ENCODE data around the gene APOBEC4. TPM values are rescaled to one million over a fixed set of nuclear protein-coding genes. Genes with fewer than 3 reads are reported as not detected.
A peak's percentile ranks its signal among the peaks of the same experiment; 100 is the strongest.

APOBEC4 gene
- total RNA-seq, 1 donor from 2014 or later = not detected

- no peak overlapping the region for H3K27ac Mint-ChIP-seq (ENCODE audit: unreplicated experiment)
- no peaks in the 10 kb centered on the region for H3K9me3 Mint-ChIP-seq
- DNase-seq (ENCODE audit: low read depth, low spot score) = no peak
- TF ChIP-seq, protein P1, sequence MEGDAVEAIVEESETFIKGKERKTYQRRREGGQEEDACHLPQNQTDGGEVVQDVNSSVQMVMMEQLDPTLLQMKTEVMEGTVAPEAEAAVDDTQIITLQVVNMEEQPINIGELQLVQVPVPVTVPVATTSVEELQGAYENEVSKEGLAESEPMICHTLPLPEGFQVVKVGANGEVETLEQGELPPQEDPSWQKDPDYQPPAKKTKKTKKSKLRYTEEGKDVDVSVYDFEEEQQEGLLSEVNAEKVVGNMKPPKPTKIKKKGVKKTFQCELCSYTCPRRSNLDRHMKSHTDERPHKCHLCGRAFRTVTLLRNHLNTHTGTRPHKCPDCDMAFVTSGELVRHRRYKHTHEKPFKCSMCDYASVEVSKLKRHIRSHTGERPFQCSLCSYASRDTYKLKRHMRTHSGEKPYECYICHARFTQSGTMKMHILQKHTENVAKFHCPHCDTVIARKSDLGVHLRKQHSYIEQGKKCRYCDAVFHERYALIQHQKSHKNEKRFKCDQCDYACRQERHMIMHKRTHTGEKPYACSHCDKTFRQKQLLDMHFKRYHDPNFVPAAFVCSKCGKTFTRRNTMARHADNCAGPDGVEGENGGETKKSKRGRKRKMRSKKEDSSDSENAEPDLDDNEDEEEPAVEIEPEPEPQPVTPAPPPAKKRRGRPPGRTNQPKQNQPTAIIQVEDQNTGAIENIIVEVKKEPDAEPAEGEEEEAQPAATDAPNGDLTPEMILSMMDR (conservative IDR thresholded peaks at IDR 0.05) = no peak
- H3K4me3 Mint-ChIP-seq = no peak overlapping the region
- no peaks in the 10 kb centered on the region for H3K36me3 Mint-ChIP-seq (ENCODE audit: low read depth)
- peaks cover 28% of the 10 kb centered on the region for H3K4me1 Mint-ChIP-seq
- H3K27me3 Mint-ChIP-seq (ENCODE audit: low read depth) = peaks cover 11% of the 10 kb centered on the region
Measured at GRCh38 chr1:183638649-183639387, 14.3 kb downstream of the APOBEC4 start.

DNA sequence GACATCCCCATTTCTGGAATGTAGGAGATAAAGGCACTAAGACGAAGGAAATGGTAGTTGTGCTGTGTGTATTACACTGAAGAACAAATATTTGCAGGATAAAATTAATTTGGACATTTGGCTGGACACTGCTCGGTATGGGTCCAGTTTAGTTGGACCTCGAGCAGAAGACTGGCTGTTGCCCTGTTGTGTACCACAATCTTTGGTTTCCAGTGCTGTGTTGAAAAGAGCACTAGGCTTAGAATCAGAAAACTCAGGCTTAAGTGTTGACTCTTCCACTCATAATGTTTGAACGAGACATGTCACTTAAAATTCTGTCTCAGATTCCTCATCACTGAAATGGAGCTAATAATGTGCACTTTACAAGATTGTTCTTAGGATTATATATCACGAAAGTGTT, 16.3 kb downstream of the APOBEC4 start:
- H3K4me1 Mint-ChIP-seq = peaks cover 41% of the 10 kb centered on the region
- no peaks in the 10 kb centered on the region for H3K9me3 Mint-ChIP-seq
- no peak for DNase-seq (ENCODE audit: low read depth, low spot score)

DNA sequence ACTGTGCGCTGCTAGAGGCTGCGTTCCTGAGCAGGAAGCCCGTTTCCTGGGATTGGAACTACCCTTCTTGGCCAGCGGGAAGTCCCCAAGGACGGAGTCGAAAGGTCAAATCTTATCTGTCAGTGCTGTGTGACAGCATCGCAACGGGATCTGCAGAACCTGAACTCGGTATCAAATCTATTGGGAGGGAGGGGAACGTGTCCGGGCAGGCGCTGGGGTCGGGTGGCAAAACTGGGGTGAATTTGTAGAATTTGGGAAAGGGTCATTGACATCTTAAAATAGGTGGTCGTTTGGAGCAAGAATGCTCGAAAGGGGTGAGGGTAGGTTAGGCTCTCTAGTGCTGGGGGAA, 16.8 kb downstream of the APOBEC4 start:
- TF ChIP-seq, protein P1 (conservative IDR thresholded peaks at IDR 0.05) = no peak
- H3K4me1 Mint-ChIP-seq = peaks cover 44% of the 10 kb centered on the region
- no peak overlapping the region for H3K27ac Mint-ChIP-seq (ENCODE audit: unreplicated experiment)
- H3K9me3 Mint-ChIP-seq = no peaks in the 10 kb centered on the region
- peak overlapping the region; percentile 99 for H3K4me3 Mint-ChIP-seq
- H3K36me3 Mint-ChIP-seq (ENCODE audit: low read depth) = no peaks in the 10 kb centered on the region
- peaks cover 11% of the 10 kb centered on the region for H3K27me3 Mint-ChIP-seq (ENCODE audit: low read depth)
- DNase-seq (ENCODE audit: low read depth, low spot score) = no peak

More for the DNA sequence above, 16.3 kb downstream of the APOBEC4 start:
- peak overlapping the region; percentile 99 for H3K4me3 Mint-ChIP-seq
- peaks cover 11% of the 10 kb centered on the region for H3K27me3 Mint-ChIP-seq (ENCODE audit: low read depth)
- H3K27ac Mint-ChIP-seq (ENCODE audit: unreplicated experiment) = no peak overlapping the region
- TF ChIP-seq, protein P1 (conservative IDR thresholded peaks at IDR 0.05) = no peak
- H3K36me3 Mint-ChIP-seq (ENCODE audit: low read depth) = no peaks in the 10 kb centered on the region

DNA sequence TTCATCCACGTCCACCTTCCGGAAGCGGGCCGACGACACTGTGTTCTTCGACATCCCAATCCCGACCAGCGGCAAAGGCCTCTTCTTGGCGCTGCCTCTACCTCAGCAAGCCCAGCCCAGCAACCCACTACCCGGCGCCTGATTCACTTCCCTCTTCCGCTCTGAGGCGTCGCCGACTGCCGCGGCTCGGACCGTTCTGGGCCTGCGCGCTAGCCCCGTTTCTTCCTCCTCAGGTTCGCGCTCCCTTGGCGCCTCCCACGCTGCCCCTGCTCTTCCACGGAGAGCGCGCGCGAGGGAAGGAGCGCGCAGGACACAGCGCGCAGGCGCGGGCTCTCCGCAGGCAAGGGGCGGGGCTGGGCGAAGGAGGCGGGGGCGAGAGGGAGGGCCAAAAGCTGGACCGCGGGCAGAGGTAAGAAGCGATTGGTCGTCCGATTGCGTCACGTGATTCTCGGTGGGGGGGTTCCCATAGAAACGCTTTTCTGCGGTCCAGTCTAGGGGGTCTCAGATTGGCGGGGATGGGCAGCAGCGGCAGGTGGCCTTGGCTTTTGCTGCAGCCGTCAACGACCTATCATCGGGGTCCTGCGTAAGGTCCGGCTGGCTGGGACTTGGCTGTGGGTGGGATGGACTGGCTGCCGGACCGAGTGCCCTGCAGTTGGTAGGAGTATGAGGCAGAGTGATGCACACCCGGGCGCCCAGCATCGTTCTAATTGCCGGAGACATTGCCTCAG, 17.3 kb downstream of the APOBEC4 start, which contains the start of gene ARPC5:
Gene ARPC5 (minus strand): TSS at position 178 of the 728 bp plus-strand sequence. CDS start 124 bp downstream, at position 54.
- peak within 1 kb of the TSS; percentile 98 for H3K27ac Mint-ChIP-seq (ENCODE audit: unreplicated experiment)
- TF ChIP-seq, protein P1 (conservative IDR thresholded peaks at IDR 0.05) = no peak
- no peaks in the 10 kb centered on the region for H3K9me3 Mint-ChIP-seq
- peak within 1 kb of the TSS; percentile 99 for H3K4me3 Mint-ChIP-seq
- H3K4me1 Mint-ChIP-seq = peaks cover 46% of the 10 kb centered on the region
- peaks cover 2% of the 10 kb centered on the region for H3K36me3 Mint-ChIP-seq (ENCODE audit: low read depth)
- H3K27me3 Mint-ChIP-seq (ENCODE audit: low read depth) = peaks cover 11% of the 10 kb centered on the region
- peak; percentile 97 for DNase-seq (ENCODE audit: low read depth, low spot score)

DNA sequence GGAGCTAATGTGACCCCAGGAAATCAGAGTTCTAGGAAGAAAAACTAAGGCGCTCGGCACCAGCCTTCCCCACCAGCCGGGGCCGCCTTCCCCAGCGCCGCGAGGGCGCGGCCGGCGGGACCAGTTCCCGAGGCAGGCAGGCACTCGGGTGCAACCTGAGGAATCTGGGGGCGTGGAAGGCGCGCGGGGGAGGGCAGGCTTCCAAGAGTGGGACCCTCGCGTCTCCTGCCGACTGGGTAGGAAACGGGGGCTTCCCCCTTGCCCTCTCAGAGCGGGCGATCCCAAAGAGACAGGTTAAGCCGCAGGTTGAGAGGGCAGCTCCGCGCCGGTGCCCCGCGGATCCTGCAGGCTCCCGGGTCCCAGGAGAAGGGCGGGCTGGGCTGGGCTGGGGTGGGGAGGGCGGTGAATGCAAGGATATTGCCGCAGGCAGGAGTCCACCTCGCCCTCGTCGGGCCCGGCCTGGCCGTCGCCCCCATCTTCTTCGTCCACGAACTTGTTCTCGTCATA, 18.0 kb downstream of the APOBEC4 start:
- TF ChIP-seq, protein P1 (conservative IDR thresholded peaks at IDR 0.05) = no peak
- Mint-ChIP-seq H3K27ac (ENCODE audit: unreplicated experiment) (peak overlapping the region; percentile 98), H3K36me3 (ENCODE audit: low read depth) (peaks cover 4% of the 10 kb centered on the region), H3K27me3 (ENCODE audit: low read depth) (peaks cover 11% of the 10 kb centered on the region), H3K4me1 (peaks cover 50% of the 10 kb centered on the region), H3K9me3 (no peaks in the 10 kb centered on the region), H3K4me3 (peak overlapping the region; percentile 99)
- DNase-seq (ENCODE audit: low read depth, low spot score) = peak; percentile 23

Data from neural crest cell (in vitro differentiated cells).